Activated CD4-positive, alpha-beta memory T cell treated with anti-CD3 and anti-CD28 coated beads, Interleukin-2, amount 10 ng/mL, durations not matched to agents 7 days and 5 days (primary cell): Measurements from ENCODE around the gene DNAAF1. TPM values are rescaled to one million over a fixed set of nuclear protein-coding genes. Genes with fewer than 3 reads are reported as not detected.

ENCODE experiments used
- total RNA-seq, 2 experiments: library from RNA; stranded (reverse); gene quantifications; one replicate each; pipeline ENCODE4 v1.2.3, GENCODE V29; 2021

DNAAF1 gene
- total RNA-seq, 2 experiments from 2014 or later, result not detected

Other genes starting within 250 kb of the DNAAF1 start
- gene MLYCD, start 246.2 kb upstream of the DNAAF1 start, total RNA-seq, result 1 to 10 TPM; 3.5 to 4.0 TPM
- gene OSGIN1, start 192.1 kb upstream of the DNAAF1 start, total RNA-seq, result under 1 TPM; 0.48 to 0.88 TPM
- gene NECAB2, start 177.1 kb upstream of the DNAAF1 start, total RNA-seq, result not detected
- gene SLC38A8, start 102.5 kb upstream of the DNAAF1 start, total RNA-seq, result not detected
- 10 to 100 TPM; 46.4 to 50.4 TPM for gene MBTPS1, start 28.4 kb upstream of the DNAAF1 start, total RNA-seq
- 10 to 100 TPM; 15.2 to 16.3 TPM for gene HSDL1, start 131 bp upstream of the DNAAF1 start, total RNA-seq
- gene TAF1C, start 41.7 kb downstream of the DNAAF1 start, total RNA-seq, result 10 to 100 TPM; 47.2 to 51.9 TPM
- gene ADAD2, start 45.8 kb downstream of the DNAAF1 start, total RNA-seq, result not detected
- not detected for gene KCNG4, start 94.7 kb downstream of the DNAAF1 start, total RNA-seq
- gene WFDC1, start 149.6 kb downstream of the DNAAF1 start, total RNA-seq, result not detected
- not detected for gene ATP2C2, start 223.2 kb downstream of the DNAAF1 start, total RNA-seq